ENCODE data around the gene CDSN.

CDSN gene

GRCh38 chr6:31162463-31163165 is 42.4 kb upstream of the CDSN start:
- TF ChIP-seq, protein P1, sequence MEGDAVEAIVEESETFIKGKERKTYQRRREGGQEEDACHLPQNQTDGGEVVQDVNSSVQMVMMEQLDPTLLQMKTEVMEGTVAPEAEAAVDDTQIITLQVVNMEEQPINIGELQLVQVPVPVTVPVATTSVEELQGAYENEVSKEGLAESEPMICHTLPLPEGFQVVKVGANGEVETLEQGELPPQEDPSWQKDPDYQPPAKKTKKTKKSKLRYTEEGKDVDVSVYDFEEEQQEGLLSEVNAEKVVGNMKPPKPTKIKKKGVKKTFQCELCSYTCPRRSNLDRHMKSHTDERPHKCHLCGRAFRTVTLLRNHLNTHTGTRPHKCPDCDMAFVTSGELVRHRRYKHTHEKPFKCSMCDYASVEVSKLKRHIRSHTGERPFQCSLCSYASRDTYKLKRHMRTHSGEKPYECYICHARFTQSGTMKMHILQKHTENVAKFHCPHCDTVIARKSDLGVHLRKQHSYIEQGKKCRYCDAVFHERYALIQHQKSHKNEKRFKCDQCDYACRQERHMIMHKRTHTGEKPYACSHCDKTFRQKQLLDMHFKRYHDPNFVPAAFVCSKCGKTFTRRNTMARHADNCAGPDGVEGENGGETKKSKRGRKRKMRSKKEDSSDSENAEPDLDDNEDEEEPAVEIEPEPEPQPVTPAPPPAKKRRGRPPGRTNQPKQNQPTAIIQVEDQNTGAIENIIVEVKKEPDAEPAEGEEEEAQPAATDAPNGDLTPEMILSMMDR (IDR thresholded peaks at IDR 0.05): no peak
- no peak for TF ChIP-seq ZFX (IDR thresholded peaks at IDR 0.05; ENCODE audit: borderline replicate concordance)
- H3K27ac ChIP-seq: no peak overlapping the region

DNA sequence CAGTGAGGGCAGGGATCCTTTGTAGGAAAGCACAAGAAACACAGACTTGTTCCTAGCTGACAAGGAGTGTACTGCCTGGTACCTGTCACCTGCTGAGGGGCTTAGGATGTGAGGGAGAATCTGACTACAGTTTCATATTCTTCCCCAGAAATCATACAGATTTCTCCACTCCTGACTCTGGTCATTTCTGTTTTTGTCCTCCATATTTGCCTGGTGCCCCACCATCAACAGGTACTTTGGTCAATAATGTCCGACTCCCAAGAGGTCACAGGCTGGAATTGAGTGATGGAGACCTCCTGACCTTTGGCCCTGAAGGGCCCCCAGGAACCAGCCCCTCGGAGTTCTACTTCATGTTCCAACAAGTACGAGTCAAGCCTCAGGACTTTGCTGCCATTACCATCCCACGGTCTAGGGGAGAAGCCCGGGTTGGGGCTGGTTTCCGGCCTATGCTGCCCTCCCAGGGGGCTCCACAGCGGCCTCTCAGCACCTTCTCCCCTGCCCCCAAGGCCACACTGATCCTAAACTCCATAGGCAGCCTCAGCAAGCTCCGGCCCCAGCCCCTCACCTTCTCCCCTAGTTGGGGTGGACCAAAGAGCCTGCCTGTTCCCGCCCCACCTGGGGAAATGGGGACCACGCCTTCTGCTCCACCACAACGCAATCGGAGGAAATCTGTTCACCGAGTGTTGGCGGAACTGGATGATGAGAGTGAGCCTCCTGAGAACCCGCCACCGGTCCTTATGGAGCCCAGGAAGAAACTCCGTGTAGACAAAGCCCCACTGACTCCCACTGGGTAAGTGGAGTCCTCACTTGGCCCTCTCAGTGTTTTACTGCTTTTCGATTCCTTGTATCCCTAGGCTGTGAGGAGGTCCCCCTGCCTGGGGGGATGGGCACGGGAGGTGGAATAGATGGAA is 41.2 kb upstream of the CDSN start:
- no peak overlapping the region for H3K27ac ChIP-seq
- TF ChIP-seq ZFX (IDR thresholded peaks at IDR 0.05; ENCODE audit: borderline replicate concordance): no peak
- TF ChIP-seq, protein P1 (IDR thresholded peaks at IDR 0.05): no peak

GRCh38 chr6:31158863-31159855 is 38.9 kb upstream of the CDSN start:
- peak overlapping the region; percentile 74 for H3K27ac ChIP-seq
- TF ChIP-seq ZFX (IDR thresholded peaks at IDR 0.05; ENCODE audit: borderline replicate concordance): no peak
- TF ChIP-seq, protein P1 (IDR thresholded peaks at IDR 0.05): no peak

- no peak for TF ChIP-seq ZFX (IDR thresholded peaks at IDR 0.05; ENCODE audit: borderline replicate concordance)
- TF ChIP-seq, protein P1 (IDR thresholded peaks at IDR 0.05): no peak
- peak within 1 kb of the TSS; percentile 74 for H3K27ac ChIP-seq
Observed at GRCh38 chr6:31158140-31158862, 38.1 kb upstream of the CDSN start, which contains the start of gene TCF19. TCF19 (plus strand) TSS chr6:31158589; CDS start chr6:31159470, 881 bp downstream.

DNA sequence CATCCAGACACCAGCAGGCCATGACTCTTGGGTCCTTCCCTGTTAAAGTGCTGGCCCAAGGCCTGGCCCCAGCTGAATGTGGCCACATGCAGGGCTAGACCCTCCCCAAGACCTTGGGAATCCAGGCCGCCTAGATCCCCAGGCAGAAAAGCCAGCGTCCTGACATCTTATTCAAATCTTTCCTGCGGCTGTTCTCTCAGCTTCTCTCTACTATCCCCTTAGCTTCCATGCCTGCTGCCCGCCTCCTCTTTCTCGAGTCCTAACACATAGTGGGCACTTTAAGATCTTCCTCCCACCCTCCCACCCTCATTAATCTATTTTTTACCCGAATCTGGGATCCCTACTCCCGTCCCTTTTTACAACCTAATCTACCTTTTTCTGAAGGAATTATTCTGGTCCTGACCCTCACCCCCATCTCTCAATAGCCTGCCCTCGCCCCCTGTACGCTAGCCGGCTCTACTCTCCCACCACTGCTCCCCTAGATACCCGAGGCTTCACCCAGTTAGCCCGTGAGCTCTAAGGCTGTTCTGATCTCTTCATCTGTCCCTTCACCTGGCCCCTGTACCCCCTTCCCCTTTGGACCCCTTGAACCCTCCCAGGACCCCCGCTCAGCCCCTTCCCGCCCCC is 37.4 kb upstream of the CDSN start, which contains the start of gene CCHCR1:
CCHCR1 (minus strand) TSS at position 290 of the 627 bp plus-strand sequence; CDS start at position 88, 202 bp downstream.
- peak within 1 kb of the TSS; percentile 74 for H3K27ac ChIP-seq
- TF ChIP-seq, protein P1 (IDR thresholded peaks at IDR 0.05): no peak
- TF ChIP-seq ZFX (IDR thresholded peaks at IDR 0.05; ENCODE audit: borderline replicate concordance): no peak

GRCh38 chr6:31156641-31157040 is 36.4 kb upstream of the CDSN start:
- TF ChIP-seq, protein P1 (IDR thresholded peaks at IDR 0.05): no peak
- TF ChIP-seq ZFX (IDR thresholded peaks at IDR 0.05; ENCODE audit: borderline replicate concordance): no peak
- H3K27ac ChIP-seq: peak overlapping the region; percentile 74; the same call in 1 of the 2 replicates

All from 22Rv1 (cell line).